GM21390 (cell line): ENCODE data around the gene ELAC2.

Experiments used
- ATAC-seq: cut with Tn5 transposase; IDR thresholded peaks from one replicate; pipeline ENCODE4 v1.9.1; 2021; ENCODE audit not compliant: unreplicated experiment

Gene ELAC2, protein sequence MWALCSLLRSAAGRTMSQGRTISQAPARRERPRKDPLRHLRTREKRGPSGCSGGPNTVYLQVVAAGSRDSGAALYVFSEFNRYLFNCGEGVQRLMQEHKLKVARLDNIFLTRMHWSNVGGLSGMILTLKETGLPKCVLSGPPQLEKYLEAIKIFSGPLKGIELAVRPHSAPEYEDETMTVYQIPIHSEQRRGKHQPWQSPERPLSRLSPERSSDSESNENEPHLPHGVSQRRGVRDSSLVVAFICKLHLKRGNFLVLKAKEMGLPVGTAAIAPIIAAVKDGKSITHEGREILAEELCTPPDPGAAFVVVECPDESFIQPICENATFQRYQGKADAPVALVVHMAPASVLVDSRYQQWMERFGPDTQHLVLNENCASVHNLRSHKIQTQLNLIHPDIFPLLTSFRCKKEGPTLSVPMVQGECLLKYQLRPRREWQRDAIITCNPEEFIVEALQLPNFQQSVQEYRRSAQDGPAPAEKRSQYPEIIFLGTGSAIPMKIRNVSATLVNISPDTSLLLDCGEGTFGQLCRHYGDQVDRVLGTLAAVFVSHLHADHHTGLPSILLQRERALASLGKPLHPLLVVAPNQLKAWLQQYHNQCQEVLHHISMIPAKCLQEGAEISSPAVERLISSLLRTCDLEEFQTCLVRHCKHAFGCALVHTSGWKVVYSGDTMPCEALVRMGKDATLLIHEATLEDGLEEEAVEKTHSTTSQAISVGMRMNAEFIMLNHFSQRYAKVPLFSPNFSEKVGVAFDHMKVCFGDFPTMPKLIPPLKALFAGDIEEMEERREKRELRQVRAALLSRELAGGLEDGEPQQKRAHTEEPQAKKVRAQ

DNA sequence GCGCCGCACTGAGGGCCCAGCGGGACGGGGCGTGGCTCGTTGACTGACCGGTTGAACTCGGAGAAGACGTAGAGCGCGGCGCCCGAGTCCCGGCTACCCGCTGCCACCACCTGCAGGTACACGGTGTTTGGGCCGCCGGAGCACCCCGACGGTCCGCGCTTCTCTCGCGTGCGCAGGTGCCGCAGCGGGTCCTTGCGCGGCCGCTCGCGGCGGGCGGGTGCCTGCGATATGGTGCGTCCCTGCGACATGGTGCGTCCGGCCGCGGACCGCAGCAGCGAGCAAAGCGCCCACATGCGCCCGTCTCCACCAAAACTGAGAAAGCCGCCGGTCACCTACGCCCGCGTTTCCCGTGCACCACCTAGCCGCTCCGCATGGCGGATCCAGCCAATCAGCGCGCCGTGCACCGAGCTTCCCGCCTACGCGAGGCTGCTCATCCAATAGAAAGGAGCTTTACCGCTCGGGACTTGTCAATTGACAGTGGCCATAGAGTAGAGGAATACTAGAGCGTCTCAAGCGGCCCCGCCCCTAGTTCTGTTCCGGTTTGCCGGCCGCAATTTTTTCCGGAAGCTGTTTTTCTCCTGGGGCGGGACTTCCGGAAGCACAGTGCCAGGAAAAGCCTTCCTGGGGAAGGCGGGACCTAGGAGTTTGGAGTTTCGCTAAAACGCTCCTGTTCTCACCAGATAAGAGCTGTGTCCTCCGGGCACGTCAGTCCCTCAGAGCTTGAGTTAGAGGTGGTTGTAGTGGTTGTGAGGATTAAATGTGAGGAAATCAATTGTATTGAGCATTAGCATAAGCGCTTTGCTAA, at the start of gene ELAC2:
TSS of gene ELAC2 (minus strand) at position 373 of the 805 bp plus-strand sequence. CDS start at position 293, 80 bp downstream.
- peak; percentile 96 for ATAC-seq

DNA sequence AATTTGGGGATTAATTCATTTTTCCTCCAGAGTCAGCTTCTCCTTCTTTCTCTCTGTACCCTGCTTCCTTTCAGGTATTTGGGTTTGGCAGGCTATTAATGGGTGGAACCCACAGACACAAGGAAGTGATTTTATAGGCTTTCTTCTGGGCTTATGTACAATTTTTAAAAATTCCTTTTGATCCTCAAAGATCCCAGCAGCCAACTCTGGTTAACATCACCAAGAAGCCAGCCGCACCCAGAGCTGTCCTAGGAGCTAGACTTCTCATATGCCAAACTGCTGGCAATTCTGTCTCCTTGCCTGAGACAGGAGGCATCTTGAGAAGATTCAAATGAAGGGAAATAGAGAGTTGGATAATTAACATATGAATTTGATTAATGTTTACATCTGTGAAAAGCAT, 47.2 kb upstream of the ELAC2 start:
- no peak for ATAC-seq

DNA sequence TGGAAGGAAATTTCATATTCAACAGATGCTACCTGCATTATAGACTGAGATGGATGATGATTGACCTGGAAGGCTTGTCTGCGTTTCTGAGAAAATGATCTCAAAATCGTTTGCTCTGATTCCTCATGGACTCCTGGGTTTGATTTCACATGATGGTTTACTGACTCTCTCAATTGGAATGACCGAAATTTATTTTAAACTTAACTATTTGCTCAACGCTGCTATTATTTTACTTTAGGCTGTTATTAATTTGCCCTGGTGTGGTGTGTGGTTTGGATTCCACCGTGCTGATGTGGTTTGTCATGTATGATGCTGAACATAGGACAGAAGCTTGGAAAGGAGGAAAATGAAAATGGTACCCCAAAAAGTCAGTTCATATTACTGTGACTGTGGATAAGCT, 37.3 kb upstream of the ELAC2 start:
- ATAC-seq, result no peak

DNA sequence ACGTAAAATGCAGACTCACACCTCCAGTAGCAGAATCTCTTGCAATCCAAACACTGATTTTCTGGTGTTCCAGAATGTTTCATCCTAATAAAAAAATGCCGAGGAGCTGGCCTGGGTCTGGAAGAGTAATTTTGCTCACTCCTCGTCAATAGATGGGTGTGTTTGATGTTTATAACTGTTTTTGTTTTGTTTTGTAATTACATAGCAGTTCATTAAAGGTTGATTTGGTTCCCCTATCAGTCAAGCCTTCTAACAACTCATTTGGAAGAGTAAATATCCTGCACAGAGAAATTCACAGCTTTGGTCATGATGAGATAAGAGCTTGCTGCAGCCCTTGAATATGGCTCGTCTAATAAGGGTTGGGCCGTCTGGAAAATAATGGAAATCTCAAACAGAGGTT, 36.8 kb upstream of the ELAC2 start:
- no peak for ATAC-seq

DNA sequence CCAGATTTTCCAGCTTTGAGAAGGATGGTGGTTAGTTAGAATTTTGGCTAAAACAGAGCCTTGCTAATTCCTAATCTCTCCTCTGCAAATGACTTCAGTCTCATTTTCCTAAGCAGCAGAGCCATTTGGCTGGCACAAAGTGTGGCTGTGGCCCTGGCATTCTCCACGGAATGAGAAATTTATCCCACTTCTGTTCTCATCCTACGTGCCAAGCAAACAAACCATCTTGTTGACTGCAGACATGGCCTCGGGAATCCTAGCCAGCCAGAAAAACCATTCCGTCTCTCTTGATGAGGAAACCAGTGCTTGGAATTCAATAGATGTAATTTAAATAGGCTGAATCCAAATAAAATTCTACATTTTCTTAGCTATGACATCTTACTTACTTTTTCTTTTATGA, 34.1 kb upstream of the ELAC2 start:
- no peak for ATAC-seq

DNA sequence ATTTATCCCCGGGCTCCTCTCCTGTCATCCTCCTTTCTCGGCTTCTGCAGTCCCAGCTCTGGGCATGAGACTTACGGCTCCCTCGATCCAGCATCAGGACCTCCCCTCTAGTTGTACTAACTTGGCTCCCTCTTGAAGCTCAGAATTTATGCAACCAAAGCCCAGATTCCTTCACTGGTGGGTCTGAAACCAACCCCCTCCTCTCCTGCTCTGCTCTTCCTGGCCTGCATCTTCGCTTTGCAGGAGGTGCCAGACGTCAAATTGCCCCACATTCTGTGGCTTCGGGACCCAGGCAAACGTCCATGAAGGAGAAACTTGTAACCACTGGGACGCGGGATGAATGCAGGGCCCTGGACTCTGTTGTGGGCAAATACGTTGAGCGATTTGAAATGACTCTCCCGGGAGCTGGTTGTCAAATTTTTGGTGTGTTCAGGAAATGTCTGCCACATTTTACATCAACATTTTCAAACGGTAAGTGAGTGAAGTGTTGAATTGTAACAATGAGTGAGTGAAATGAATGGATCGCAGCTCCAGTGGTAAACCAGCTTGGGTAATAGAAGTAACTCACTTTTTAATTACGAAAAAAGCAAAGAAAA, 29.3 kb upstream of the ELAC2 start:
- ATAC-seq, result no peak

DNA sequence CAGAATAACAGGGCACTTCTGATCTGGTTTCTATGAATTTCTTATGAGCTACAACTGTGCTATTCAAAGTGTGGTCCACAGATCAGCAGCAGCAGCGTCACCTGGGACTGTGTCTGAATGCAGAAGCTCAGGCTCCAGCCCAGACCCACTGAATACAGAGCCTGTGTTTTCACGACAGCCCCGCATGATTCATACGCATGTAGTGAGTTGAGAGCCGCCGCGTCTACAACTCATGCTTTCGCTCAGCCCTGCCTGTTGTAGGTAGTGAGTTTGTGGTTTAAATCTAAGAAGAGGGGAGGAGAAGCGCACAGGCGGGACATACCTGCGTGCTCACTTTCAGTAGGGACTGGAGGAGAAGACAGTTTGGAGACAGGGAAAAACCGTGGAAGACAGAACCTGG, 28.5 kb upstream of the ELAC2 start:
- no peak for ATAC-seq

DNA sequence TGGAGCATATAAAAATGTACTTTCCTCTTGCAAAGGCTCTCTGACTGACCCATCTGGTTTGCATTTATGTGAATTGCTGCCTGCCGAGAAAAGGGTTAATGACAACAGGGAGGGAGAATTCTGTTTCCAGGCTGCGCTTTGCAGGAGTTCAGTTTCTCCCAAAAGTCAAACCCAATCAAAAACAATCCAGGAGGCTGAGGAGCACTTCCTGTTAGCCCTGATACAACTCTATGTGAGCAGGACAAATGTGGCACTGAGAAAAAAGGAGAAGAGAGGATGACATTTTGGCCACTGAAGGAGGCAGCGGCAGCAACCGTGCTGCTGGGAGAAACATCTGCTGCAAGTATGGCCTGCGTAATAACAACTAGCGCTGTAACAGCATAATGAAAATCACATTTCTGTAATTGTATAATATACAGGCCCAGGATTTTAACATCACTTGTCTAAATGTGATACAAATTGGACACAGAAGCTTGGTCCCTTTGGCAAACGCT, 26.8 kb upstream of the ELAC2 start:
- ATAC-seq, result no peak

DNA sequence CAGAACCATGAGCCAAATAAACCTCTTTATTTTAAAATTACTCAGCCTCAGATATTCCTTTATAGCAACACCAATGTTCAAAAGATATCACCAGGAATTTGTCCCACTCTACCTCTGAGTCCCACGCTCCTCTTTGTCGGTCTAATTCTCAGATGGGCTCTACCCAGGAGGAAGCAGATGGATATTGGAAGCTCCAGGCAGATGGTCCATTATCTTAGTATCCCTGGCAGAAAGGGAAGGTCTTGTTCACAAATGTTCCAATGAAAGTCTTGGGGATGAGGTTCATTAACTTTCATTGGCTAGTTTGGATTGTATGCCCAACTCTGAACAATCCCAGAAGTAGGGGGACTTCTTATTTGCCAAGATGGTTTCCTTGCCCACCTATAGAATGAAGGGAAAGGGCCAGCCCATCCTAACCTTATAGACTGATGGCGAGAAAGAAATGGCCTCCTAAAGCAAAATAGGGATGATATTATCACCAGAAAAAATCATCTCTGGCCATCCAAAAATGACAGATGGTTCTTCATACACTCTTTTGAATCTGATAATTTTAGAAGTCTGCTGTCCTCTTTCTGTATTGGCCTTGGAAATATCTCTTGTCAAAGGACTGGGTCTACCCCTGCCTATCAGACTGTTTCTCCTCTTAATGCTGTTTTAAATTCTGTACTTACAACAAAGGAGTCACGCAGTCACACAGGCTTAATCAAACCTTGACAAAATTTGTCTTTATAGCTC, 21.3 kb upstream of the ELAC2 start:
- ATAC-seq, result no peak

DNA sequence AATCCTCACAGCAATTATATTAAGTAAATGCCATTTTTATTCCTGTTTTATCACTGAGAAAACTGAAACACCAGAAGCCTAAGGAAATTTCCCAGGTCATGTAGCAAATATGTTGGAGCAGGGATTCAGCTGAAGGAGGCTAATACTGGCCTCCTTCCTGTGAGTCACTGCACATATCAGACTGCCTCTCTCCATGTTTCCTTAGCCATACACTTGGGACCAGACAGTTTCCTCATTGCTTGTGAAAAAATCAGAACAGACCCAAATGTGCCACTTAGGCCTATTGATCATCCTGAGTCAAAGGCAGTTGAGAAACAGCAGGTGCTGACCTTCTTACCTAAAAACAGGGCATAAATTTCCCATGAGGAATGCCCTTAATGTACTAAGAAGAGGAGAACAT, 18.9 kb upstream of the ELAC2 start:
- ATAC-seq, result no peak

DNA sequence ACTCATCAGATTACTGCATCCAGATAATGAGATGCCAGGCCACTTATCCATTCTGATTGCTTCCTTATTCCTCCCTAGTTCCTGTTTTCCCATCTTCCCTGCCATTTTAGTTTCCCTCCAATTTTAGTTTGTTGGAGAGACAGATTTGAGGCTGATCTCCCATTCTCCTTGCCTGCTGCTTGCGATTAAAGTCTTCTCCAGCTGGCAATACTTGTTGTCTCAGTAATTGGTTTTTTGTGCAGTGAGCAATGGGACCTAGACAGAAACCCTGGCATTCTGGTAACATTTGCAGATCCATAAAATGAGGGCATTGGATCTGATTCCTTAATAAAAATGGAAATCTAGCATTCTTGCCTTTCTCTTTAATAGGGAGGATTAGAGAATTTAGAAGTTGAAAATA, 17.6 kb upstream of the ELAC2 start:
- no peak for ATAC-seq

DNA sequence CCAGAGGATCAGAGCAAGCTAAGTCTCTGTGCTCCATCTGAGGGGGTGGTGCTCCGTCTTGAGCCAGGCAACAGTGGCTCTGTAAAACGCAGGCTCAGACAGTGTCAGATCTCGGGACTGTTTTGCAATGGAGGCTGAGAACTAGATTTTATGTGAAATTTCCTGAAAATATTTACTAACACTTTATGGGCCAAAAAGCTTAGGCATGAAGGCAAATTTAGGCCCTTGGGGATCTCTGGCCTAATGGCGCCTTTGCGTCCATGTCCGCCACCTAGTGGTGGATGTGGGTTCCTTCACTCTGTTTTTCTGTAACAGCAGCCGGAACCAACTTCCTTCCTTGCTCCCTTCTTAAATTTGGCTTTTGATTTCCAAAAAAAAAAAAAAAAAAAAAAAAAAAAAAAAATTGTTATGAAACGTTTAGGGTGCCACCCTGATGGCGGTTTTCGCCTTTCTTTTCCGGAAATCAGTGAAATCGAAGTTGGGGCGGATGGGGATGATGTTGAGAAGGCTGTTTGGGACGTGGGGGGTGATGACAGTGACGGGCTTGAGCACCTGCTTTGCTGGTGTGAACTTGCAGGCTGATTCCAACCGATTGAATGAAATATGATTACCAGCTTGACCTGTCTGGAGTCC, 14.0 kb upstream of the ELAC2 start:
- ATAC-seq, result peak; percentile 86

DNA sequence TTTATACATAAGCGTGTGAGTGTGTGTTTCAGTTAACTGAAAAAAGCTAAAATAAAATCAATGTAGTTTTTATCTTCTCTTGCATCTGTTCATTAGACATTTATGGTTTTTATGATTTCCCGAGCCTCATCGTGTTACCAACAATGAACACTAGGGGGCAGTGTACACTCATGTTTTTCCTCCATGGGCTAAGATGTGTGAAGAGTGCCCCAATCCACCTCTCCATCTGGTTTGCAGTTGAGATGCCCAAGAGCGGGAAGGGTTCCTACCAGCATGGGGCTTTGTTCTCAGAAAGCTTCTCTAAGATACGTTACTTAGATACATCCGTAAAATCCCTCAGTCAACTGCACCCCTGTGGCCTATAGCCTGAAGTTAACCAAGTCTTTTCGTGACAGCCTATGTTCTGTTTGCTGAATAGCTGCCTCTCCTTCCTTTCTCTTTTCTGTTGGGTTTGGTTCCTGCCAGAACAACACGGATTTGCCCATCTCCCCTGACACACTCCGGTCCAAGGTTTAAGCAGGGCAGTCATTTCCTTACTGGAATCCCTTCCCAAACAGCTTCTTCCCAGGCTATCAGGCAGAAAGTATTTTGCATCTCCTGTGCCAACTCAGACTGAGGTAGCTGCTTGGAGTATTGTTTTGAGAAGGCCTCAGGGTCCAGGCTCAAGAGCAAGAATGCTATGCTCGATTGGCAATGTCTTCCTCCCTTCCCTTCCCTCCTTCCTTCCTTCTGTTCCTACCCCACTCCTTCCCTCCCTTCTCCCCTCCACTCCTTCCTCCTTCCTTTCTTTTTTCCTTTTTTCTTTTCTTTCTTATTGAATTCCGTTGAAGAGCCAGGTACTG, 12.9 kb upstream of the ELAC2 start:
- ATAC-seq, result no peak

DNA sequence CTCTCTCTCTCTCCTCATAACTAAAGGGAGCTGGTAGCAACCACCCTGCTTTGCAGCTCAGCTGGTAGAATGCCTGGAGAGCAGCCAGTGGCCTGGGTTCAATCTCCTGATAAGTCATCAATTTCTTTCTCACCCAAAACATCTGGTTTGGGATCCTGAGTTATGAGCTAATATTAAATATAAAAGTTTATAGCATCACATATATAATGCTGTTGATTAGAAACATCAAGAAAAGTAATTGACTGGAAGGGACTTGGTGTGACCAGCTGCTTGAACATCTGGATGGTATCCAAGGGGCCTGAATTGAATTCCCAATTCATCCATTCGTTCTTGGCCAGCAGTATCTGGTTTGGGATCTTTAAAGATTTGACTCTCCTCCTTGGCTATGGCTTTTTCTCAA, 12.2 kb upstream of the ELAC2 start:
- ATAC-seq, result no peak

DNA sequence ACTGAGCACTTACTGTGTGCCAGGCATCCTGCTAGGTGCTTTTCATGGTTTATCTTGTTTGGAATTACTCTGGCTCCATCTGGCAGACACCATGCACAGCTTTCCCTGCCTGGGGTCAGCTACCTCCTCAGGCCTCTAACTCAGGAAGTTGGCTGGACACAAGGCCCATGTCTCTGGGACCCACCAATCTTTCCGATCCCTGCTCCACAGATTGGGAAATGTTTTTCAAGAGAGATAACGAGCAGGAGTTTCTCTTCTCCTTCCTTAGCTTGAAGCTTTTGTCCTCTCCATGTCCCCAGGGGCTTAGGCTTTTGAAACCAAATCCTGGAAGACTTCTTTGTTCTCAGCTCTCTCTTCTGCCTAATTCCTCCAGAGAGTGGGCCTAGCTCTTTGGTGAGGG, 11.5 kb upstream of the ELAC2 start:
- no peak for ATAC-seq

DNA sequence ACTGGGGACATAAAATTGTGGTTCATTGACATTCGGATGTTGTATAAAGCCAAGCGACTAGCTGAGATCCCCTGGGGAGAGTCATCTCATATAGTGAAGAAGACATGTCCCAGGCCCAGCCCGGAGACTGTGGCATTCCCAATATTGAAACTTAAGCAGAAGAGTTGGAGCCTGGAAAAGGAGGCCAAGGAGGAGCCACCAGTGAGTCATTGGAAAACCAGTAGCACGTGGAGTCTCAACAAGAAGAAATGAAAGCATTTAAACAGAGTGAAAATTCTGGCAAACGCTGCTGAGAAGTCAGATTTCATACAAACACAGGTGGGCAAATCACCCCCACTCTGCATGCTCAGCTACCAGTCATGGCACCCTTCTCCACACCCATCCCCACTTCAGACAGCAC, 9.4 kb upstream of the ELAC2 start:
- ATAC-seq, result no peak

DNA sequence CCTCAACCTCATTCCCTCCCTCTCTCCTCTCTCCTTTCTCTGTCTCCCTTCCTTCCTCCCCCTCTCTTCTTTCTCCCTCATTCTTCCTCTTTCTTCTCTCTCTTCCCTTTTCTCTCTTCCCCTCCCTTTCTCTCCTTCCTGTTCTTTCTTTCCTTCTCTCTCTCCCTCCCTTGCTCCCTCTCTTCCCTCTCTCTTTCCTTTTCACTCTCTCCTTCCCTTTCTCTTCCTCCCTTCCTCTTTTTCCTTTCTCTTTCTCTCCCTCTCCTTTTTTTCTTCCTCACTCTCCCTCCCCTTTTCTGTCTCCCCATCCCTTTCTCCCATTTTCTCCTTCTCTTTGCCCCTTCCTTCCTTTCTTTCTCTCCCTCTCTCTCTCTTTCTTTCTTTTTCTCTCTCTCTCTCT, 7.9 kb upstream of the ELAC2 start:
- ATAC-seq, result no peak

DNA sequence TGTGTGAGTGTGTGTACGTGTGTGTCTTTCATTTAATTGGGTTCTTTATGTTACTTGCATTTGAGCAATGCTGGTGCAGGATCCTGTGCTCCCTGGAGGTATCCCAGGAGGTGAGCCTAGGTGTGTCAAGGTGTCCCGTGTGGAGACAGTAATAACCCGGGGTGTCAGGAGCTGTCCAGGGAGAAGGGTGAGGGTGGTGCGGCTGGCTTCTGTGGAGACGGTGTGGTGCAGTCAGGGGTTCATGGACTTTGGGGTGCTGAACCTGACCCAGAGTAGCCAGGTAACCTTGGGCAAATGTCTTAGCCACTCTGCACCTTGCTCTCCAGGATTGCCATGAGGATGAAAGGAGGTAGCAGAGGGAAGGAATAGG, 7.4 kb upstream of the ELAC2 start:
- ATAC-seq, result no peak
